ENCODE data around the gene HSPA12B.
A peak's percentile ranks its signal among the peaks of the same experiment; 100 is the strongest.
"Not testable (repeated sequence)": the region's sequence is repeated elsewhere in the genome, so short reads cannot be mapped to it uniquely, and the experiment has no call there.

Gene HSPA12B

DNA sequence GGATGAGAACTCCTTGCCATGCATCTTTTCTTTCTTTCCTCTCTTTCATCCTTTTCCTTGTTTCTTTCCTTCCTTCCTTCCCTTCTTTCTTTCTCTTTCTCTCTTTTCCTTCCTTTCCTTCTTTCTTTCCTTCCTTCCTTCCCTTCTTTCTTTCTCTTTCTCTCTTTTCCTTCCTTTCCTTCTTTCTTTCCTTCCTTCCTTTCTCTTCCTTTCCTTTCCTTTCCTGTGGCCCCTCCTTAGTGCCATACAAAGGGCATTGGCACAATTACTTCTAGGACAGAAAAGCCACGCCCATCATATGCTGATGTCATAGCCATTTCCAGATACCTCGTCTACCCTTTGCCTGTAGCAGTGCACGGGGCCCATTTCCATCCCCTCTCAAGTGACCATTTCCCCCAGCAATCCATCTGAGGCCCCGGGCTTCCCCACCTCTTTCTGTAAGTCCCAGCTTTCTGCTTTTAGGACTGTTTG, 56.2 kb downstream of the HSPA12B start:
- no peak for DNase-seq

DNA sequence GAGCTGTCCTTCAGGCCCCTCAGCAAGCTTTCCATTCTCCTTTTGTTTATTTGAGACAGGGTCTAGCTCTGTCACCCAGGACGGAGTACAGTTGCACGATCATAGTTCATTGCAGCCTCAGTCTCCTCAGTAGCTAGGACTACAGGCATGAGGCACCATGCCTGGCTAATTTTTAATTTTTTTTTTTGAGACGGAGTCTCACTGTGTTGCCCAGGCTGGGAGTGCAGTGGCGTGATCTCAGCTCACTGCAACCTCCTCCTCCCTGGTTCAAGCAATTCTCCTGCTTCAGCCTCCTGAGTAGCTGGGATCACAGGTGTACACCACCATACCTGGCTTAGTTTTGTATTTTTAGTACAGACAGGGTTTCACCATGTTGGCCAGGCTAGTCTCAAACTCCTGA, 56.7 kb downstream of the HSPA12B start:
- not testable (repeated sequence) for DNase-seq

DNA sequence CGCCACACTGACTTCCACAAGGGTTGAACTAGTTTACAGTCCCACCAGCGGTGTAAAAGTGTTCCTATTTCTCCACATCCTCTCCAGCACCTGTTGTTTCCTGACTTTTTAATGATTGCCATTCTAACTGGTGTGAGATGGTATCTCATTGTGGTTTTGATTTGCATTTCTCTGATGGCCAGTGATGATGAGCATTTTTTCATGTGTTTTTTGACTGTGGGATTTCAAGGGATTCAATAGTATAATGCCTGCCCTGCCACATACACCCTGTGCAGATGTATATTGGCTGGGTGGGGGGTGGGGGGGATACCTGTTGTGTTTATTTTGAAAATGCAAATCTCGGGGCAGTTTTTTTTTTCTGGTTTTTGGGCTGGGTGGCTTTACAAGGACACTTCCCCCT, 61.7 kb downstream of the HSPA12B start:
- not testable (repeated sequence) for DNase-seq

DNA sequence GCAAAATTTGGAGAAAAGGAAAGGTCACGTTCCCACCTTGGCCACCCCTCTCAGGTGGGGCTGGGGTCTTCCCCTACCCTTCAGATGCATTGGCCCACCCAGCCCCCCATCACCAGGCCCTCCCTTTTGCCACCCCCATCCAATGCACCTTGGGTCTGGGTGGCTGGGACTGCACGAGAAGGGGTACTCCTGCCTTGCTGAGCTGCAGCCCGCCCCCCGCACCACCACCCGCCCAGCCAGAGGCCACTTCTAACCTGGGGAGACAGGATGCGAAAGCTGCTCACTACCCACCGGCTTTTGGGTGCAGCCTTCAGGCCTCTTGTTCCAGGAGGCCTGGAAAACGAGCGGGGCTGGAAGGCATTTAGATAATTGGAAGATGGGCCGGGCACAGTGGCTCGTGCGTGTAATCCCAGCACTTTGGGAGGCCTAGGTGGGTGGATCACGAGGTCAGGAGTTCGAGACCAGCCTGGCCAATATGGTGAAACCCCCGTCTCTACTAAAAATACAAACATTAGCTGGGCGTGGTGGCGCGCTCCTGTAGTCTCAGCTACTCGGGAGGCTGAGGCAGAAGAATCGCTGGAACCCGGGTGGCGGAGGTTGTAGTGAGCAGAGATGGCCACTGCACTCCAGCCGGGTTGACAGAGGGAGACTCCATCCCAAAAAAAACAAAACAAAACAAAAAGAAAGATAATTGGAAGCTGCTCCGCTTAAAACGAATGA, 62.4 kb downstream of the HSPA12B start:
- no peak for DNase-seq

DNA sequence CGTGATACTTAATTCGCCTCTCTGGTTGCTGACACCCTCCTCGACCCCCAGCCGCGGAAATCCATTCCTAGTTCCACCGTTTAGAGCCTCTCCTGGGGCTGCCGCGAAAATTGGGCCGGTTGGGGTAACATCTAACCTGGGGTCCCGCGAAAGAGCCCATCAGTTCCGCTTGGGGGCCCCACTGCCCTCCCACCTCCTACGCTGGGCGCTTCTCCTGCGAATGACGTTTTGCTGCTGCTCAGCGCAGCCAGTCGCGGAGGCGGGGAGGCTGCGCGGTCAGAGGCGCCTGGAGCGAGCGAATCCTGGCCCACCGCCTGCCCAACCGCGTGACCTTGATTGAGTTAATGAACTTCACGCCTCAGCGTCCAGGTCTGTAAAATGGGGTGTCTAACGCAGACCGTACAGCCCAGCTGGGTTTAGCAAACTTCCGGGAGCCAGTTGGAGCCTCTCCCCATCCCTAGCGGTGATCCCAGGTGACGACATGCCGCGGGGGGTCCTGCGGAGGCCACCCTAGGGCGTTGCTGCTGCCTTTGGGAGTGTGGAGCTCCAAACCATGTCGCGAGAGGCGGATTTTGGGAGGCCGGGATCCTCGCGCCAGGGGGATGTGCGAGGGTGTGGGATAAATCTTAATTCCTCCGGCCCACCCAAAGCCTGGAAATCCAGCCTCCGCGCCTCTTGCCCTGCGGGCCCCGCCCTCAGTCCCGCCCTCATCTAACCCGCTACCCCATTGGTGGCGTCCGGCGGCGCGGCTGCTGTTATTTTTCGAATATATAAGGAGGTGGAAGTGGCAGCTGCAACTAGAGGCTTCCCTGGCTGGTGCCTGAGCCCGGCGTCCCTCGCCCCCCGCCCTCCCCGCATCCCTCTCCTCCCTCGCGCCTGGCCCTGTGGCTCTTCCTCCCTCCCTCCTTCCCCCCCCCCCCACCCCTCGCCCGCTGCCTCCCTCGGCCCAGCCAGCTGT, 63.3 kb downstream of the HSPA12B start, which contains the start of gene CDC25B:
Gene CDC25B (plus strand): TSS at position 800 of the 958 bp plus-strand sequence. CDS start 222 bp downstream, outside the sequence.
- DNase-seq, result peak; percentile 89

DNA sequence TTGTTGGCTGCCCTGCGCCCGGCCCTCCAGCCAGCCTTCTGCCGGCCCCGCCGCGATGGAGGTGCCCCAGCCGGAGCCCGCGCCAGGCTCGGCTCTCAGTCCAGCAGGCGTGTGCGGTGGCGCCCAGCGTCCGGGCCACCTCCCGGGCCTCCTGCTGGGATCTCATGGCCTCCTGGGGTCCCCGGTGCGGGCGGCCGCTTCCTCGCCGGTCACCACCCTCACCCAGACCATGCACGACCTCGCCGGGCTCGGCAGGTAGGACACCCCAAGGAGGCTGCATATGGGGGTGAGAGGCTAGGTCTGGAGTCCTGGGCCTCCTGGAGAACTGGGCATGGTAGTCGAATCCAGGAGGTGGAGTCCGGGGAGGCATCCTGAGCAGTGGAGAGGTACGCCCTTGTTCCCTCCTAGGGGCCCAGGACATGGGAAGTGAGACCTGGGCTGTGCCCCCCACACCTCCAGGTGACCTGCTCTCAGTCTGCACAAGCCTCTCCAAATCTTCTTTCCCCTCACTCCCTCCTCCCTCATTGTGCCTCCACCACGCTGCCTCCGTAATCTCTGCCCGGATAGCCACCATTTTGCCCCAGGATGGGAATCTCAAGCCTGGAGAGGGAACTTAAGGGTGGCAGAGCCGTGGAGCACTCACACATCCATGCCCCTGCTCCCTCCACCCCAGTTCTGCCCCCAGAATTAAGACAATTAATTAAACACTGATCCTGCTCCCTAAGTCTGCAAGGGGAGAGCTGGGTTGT, 64.2 kb downstream of the HSPA12B start:
- DNase-seq, result no peak

DNA sequence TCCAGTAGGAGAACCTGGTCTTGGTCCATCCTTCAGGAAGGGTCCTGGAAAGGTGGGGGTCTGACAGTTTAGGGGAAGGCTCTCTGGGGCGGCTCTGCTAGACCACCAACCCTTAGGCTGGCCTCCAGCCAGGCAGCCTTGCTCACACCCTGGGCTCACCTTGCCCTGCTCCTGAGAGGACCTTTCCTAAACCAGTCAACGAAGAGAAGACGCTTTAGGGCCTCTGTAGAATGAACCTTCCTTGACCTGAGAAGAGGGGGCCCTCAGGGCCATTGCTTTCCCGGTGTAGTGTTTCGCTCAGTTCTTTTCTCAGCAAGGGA, 64.7 kb downstream of the HSPA12B start:
- DNase-seq, result no peak

DNA sequence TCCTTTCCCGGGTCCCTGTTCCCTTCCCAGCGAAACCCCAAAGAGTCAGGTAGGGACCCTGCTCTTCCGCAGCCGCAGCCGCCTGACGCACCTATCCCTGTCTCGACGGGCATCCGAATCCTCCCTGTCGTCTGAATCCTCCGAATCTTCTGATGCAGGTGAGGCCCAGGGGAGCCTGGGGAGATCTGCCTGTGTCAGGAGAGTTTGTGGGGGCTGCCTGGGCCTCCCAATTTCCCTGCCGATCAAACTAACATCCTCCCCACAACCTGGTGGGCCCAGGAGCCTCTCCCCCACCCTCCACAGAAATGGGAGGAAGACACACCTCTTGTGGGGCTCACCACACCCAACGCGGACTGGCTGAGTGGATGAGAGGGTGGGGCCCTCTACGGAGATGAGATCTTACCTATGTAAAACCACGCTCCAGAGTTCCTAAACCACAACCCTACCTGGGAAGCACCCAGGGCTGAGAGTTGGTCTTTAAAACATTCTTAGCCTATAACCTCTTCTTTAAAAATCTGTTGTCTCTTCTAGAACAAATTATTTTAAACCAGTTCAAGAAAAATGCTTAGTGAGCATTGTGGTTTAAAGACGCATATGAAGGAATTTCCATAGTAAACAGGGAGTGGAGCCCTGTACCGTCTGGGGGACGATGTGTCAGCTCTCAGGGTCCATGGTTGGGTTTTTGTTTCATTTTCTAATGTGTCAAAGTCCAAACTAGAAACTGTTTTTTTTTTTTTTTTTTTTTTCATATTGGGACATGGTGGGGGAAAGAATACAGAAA, 65.3 kb downstream of the HSPA12B start:
- DNase-seq, result no peak

DNA sequence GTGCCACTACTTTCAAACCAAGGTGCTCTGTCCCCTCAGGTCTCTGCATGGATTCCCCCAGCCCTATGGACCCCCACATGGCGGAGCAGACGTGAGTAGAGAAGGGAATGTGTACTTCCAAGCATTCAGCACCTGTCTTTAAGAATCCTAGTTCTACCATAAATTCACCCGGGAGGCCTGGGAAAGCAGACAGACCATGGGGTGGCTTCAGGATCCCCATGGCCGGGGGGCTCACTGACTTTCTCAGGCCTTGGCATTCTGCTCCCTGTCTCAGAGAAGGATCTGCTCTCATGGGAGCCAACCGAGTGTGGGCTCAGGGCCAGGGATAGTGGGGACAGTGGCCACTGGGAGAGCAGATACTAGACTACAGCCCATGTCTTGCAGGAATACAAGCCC, 65.9 kb downstream of the HSPA12B start:
- no peak for DNase-seq

DNA sequence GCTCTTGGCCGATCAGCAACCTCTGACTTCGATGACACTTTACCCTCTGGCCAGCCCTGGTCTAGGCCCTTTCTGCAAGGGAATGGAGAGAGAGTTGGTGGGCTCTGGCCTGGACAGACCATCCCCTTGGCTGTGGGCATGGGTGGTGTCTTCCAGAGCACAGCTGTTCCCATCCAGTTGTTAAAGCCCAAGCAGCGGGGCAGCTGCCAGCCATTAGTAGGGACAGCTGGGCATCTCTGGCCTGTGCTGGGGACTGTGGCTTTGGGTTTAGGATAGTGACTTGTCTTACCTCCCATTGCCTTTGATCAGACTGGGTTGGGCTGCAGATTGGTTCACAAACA, 66.4 kb downstream of the HSPA12B start:
- no peak for DNase-seq

DNA sequence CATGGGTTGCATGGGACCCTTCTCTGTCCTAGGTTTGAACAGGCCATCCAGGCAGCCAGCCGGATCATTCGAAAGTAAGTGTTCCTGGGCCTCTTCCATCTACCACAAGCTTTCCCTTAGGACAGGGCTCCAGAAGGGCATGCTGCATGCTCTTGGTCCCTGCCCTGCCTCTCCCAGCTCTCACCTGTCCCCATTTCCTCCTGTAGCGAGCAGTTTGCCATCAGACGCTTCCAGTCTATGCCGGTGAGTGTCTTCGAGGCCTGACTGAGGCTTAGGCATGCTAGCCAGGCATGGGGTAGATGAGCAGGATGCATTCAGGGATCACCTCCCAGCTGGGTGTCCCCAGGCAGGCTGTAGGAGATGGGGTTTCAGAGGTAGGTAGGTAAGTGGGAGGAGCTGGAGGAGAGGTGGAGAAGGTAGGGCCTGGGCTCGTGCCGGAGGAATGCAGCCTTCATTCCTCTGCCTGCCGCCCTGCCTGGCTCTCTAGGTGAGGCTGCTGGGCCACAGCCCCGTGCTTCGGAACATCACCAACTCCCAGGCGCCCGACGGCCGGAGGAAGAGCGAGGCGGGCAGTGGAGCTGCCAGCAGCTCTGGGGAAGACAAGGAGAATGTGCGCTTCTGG, 67.9 kb downstream of the HSPA12B start:
- DNase-seq, result no peak

DNA sequence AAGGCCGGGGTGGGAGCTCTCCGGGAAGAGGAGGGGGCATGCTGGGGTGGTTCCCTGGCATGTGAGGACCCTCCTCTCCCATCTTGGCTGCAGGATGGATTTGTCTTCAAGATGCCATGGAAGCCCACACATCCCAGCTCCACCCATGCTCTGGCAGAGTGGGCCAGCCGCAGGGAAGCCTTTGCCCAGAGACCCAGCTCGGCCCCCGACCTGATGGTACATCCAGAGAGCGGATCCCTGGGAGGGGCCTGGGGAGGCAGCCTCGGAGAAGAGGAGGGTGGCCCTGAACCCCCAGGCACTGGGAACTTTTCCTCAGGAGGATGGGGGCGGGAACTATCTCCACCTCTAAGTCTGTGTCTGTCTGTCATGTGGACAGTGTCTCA, 68.4 kb downstream of the HSPA12B start:
- DNase-seq, result no peak

DNA sequence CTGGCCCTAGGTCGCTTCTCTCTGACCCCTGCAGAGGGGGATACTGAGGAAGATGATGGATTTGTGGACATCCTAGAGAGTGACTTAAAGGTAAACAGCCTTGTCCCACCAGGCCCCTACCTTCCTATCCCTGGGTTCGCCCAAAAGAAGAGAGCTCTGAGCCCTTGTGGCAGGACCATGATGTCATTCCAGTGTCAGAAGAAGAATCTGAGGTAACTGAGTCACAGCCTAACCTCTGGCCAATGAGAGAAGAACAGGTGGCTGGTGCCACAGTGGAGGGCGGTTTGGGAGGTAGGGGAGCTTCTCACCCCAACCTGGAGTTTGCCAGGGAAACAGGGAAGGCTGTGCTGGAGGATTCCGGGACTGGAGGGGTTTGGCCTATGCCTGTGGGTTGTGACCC, 68.8 kb downstream of the HSPA12B start:
- DNase-seq, result no peak

DNA sequence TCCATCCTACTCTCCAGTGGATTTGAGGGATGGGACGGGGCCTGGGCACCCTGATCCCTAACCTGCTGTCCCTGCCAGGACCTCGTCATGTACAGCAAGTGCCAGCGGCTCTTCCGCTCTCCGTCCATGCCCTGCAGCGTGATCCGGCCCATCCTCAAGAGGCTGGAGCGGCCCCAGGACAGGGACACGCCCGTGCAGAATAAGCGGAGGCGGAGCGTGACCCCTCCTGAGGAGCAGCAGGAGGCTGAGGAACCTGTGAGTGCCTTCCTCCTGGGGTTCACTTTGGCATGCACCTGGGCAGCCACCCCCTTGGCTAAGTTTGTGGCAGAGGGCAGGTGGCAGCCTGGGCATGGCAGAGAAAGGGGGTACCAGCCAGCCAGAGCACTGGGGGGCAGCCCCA, 69.4 kb downstream of the HSPA12B start:
- no peak for DNase-seq

Measured in activated CD8-positive, alpha-beta memory T cell treated with anti-CD3 and anti-CD28 coated beads, Interleukin-2, amount 50 U/mL, for 4 hours (primary cell).